Measurements from ENCODE around the gene CLCNKB.

Gene CLCNKB

DNA sequence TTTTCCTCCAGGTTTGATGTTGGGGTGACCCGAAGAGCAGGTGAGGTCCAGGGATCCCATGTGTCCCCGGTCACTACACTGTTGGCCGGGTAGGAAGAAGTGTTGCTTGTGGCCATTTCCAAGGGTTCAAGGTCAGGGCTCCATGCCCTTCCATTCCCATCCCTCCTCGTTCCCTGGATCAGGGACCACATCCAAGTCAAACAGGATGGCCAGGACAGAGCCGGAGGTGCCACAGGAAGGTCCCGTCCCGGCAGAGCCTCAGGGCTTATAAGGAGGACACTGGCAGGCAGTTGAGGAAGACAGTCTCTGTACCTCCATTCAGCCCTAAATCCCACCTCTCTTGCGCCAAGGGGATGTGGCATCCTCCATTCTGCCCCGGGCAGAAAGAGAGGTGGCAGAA, 51.9 kb downstream of the CLCNKB start:
- no peak for DNase-seq (ENCODE audit: low spot score)

DNA sequence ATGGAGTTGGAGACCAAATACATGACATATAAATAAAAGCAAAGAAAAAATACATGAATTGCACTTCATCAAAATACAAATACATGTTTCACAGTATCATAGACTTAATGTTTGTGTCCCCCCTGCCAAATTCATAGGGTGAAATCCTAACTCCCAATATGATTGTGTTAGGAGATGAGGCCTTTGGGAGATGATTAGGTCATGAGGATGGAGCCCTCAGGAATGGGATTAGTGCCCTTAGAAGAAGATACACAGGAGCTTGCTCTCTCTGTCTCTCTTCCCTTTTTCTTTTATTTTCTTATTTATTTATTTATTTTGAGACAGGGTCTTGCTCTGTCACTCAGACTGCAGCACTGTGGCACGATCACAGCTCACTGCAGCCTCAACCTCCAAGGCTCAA, 55.8 kb downstream of the CLCNKB start:
- DNase-seq (ENCODE audit: low spot score): no peak

DNA sequence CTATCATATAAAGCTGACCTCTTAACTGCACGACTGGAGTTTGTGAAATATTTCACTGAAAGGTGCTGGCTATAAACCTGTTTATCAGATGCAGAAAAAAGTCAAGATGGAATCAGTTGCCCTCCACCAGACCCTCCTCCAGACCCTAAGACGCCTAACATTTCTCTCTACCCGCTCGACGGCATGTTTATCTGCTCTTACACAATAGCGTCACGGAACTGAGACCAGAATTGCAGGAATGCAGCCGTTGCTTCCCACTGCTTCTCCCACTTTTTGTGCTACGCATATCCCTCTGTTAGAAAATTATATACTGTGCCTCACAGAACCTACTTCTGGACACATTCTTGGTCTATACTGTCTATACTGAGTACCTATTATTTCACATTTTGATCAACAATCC, 58.0 kb downstream of the CLCNKB start:
- DNase-seq (ENCODE audit: low spot score): no peak

Measured in putamen (tissue), 1 donor.